H1 (cell line): ENCODE results near the gene ATP10D. TPM values are rescaled to one million over a fixed set of nuclear protein-coding genes. Genes with fewer than 3 reads are reported as not detected.

Experiments
- CTCF ChIA-PET: fragments of 300-600 bp; sonication (Branson Sonifier 250); formaldehyde crosslinking; loops from one replicate; lab custom pipeline; 2021; ENCODE audit not compliant: partially characterized antibody; lab: Charles Lee
- POLR2A ChIA-PET: fragments of 300-600 bp; sonication (Branson Sonifier 250); formaldehyde crosslinking; loops from one replicate; lab custom pipeline; 2021; ENCODE audit warnings: inconsistent platforms; ENCODE audit not compliant: partially characterized antibody; lab: Charles Lee
- DNase-seq, 2 experiments: peaks; one replicate each; pipeline versions ENCODE4 v3.0.0 to v3.0.0-alpha.2; 2010 to 2022; ENCODE audit warnings: low spot score in 2 of 2, low read depth in 1 of 2, mixed read lengths in 1 of 2
- FAIRE-seq: peaks from 2 replicates; lab custom pipeline; 2011; peaks lifted over from hg19 to GRCh38; lab: Jason Lieb, UNC
- H2AFZ ChIP-seq: 2 replicates; pipeline ENCODE4 v1.8.1; 2012; ENCODE audit warnings: low read length, inconsistent platforms
- H2AK5ac ChIP-seq: 2 replicates; pipeline ENCODE4 v1.6.1; 2013; ENCODE audit warnings: low read depth, low read length
- H2BK120ac ChIP-seq: replicated peaks from 2 replicates; pipeline ENCODE3; 2013; ENCODE audit warnings: low read depth, low read length, inconsistent platforms
- H2BK12ac ChIP-seq: 2 replicates; pipeline ENCODE4 v1.6.1; 2013; ENCODE audit warnings: low read depth, low read length
- H2BK15ac ChIP-seq: 2 replicates; pipeline ENCODE4 v1.6.1; 2013; ENCODE audit warnings: low read length
- H2BK20ac ChIP-seq: 2 replicates; pipeline ENCODE4 v1.6.1; 2013; ENCODE audit warnings: low read length
- H2BK5ac ChIP-seq: 2 replicates; pipeline ENCODE4 v1.6.1; 2013; ENCODE audit warnings: low read depth, low read length
- H3K14ac ChIP-seq: 2 replicates; pipeline ENCODE4 v1.6.1; 2013; ENCODE audit warnings: inconsistent platforms; ENCODE audit not compliant: insufficient read length
- H3K18ac ChIP-seq: 2 replicates; pipeline ENCODE4 v1.6.1; 2013; ENCODE audit warnings: low read length; ENCODE audit errors: extremely low read depth
- H3K23ac ChIP-seq: 2 replicates; pipeline ENCODE4 v1.6.1; 2013; ENCODE audit warnings: inconsistent platforms; ENCODE audit not compliant: insufficient read length
- H3K23me2 ChIP-seq: 2 replicates; pipeline ENCODE4 v1.6.1; 2013; ENCODE audit warnings: low read depth, low read length
- H3K27ac ChIP-seq: 2 replicates; pipeline ENCODE4 v1.6.1; 2011; ENCODE audit warnings: low read depth, low read length, inconsistent platforms
- H3K27me3 ChIP-seq, 4 experiments: replicated peaks in 1 of 4; 1 replicate in 1 of 4; 2 replicates in 3 of 4; pipeline versions ENCODE4 v1.6.1 to v1.8.1; 2011 to 2013; ENCODE audit warnings: low read length in 3 of 4, mild to moderate bottlenecking in 3 of 4, inconsistent platforms in 2 of 4, mixed read lengths in 2 of 4, moderate library complexity in 1 of 4; ENCODE audit not compliant: control insufficient read depth in 3 of 4, insufficient read depth in 3 of 4; ENCODE audit errors: extremely low read depth in 1 of 4
- H3K36me3 ChIP-seq, 4 experiments: 2 replicates each; pipeline versions ENCODE4 v1.6.1 to v1.8.1; 2011 to 2013; ENCODE audit warnings: mild to moderate bottlenecking in 4 of 4, low read length in 3 of 4, moderate library complexity in 2 of 4, control low read depth in 1 of 4, inconsistent platforms in 1 of 4; ENCODE audit not compliant: insufficient read depth in 4 of 4, control insufficient read depth in 2 of 4
- H3K4ac ChIP-seq: replicated peaks from 2 replicates; pipeline ENCODE3; 2013; ENCODE audit warnings: low read length, low read depth, mixed read lengths, inconsistent platforms; ENCODE audit not compliant: insufficient read length
- H3K4me1 ChIP-seq, 4 experiments: replicated peaks in 1 of 4; 1 replicate in 1 of 4; 2 replicates in 3 of 4; pipeline versions ENCODE4 v1.6.1 to v1.8.1; 2011 to 2013; ENCODE audit warnings: low read length in 3 of 4, inconsistent platforms in 2 of 4, mixed read lengths in 1 of 4; ENCODE audit not compliant: insufficient read depth in 4 of 4, control insufficient read depth in 3 of 4
- H3K4me2 ChIP-seq, 2 experiments: 2 replicates each; pipeline versions ENCODE4 v1.6.1 to v1.8.1; 2011 to 2013; ENCODE audit warnings: low read depth in 2 of 2, low read length in 2 of 2, control low read depth in 1 of 2, inconsistent platforms in 1 of 2, mild to moderate bottlenecking in 1 of 2; ENCODE audit not compliant: insufficient read depth in 1 of 2
- H3K4me3 ChIP-seq, 4 experiments: fragments of 200-600, 300-600 bp in 1 of 4; sonication (generic), shearing (Covaris generic), sonication (Bioruptor Twin) in 1 of 4; 2 replicates each; pipeline versions ENCODE4 v1.5.1 to v1.8.1; 2011 to 2016; ENCODE audit warnings: low read length in 4 of 4, low read depth in 3 of 4, control low read depth in 2 of 4, inconsistent platforms in 2 of 4, mild to moderate bottlenecking in 2 of 4, mixed read lengths in 1 of 4, moderate library complexity in 1 of 4; ENCODE audit not compliant: insufficient read depth in 2 of 4; ENCODE audit errors: extremely low read depth in 1 of 4
- H3K56ac ChIP-seq: replicated peaks from 2 replicates; pipeline ENCODE3; 2013; ENCODE audit warnings: low read depth, mild to moderate bottlenecking, mixed read lengths, low read length, inconsistent platforms; ENCODE audit not compliant: insufficient read length
- H3K79me1 ChIP-seq: 2 replicates; pipeline ENCODE4 v1.6.1; 2013; ENCODE audit warnings: low read depth, low read length, control low read depth
- H3K79me2 ChIP-seq, 2 experiments: 2 replicates each; pipeline versions ENCODE4 v1.6.1 to v1.8.1; 2012 to 2013; ENCODE audit warnings: low read length in 2 of 2, mild to moderate bottlenecking in 2 of 2, inconsistent platforms in 1 of 2; ENCODE audit not compliant: insufficient read depth in 2 of 2, control insufficient read depth in 1 of 2
- H3K9ac ChIP-seq, 4 experiments: replicated peaks in 1 of 4; 1 replicate in 1 of 4; 2 replicates in 3 of 4; pipeline versions ENCODE4 v1.6.1 to v1.8.1; 2011 to 2013; ENCODE audit warnings: low read depth in 3 of 4, low read length in 3 of 4, control low read depth in 2 of 4, mild to moderate bottlenecking in 2 of 4, moderate library complexity in 2 of 4, inconsistent platforms in 1 of 4; ENCODE audit errors: extremely low read depth in 1 of 4
- H3K9me3 ChIP-seq, 2 experiments: 2 replicates each; pipeline versions ENCODE4 v1.6.1 to v1.8.1; 2012 to 2013; ENCODE audit warnings: mild to moderate bottlenecking in 2 of 2, moderate library complexity in 2 of 2, control low read depth in 1 of 2, inconsistent platforms in 1 of 2, low read depth in 1 of 2, low read length in 1 of 2, mixed read lengths in 1 of 2; ENCODE audit not compliant: insufficient read depth in 2 of 2
- H4K20me1 ChIP-seq, 2 experiments: replicated peaks in 1 of 2; 2 replicates each; pipeline versions ENCODE3 to v1.8.1; 2011 to 2013; ENCODE audit warnings: inconsistent platforms in 2 of 2, low read length in 2 of 2, mild to moderate bottlenecking in 1 of 2; ENCODE audit not compliant: insufficient read depth in 2 of 2, control insufficient read depth in 1 of 2
- H4K5ac ChIP-seq: 2 replicates; pipeline ENCODE4 v1.6.1; 2013; ENCODE audit warnings: low read length, low read depth, mixed read lengths, inconsistent platforms; ENCODE audit not compliant: insufficient read length
- H4K8ac ChIP-seq: 2 replicates; pipeline ENCODE4 v1.8.0; 2013; ENCODE audit warnings: mild to moderate bottlenecking, moderate library complexity, low read length, inconsistent platforms; ENCODE audit not compliant: insufficient read depth; ENCODE audit errors: extremely low read depth
- H4K91ac ChIP-seq: replicated peaks from 2 replicates; pipeline ENCODE3; 2013; ENCODE audit warnings: low read length, mixed read lengths, inconsistent platforms; ENCODE audit not compliant: insufficient read length
- EGR1 ChIP-seq: IDR thresholded peaks from 2 replicates; pipeline ENCODE4 v1.6.1; 2011; ENCODE audit warnings: low read depth, low read length, borderline replicate concordance
- GABPA ChIP-seq: IDR thresholded peaks from 2 replicates; pipeline ENCODE4 v1.6.1; 2011; ENCODE audit warnings: mild to moderate bottlenecking, low read length, moderate library complexity, borderline replicate concordance; ENCODE audit not compliant: insufficient read depth
- HDAC6 ChIP-seq: IDR thresholded peaks from one replicate; pipeline ENCODE4 v1.7.1; 2012; ENCODE audit warnings: low read depth, mild to moderate bottlenecking, inconsistent platforms, low read length, moderate library complexity
- JUND ChIP-seq: IDR thresholded peaks from 2 replicates; pipeline ENCODE4 v1.6.1; 2011; ENCODE audit warnings: mild to moderate bottlenecking, improper control_type of control experiment, low read length
- KDM4A ChIP-seq: IDR thresholded peaks from one replicate; pipeline ENCODE4 v1.7.1; 2012; ENCODE audit warnings: low read depth, mild to moderate bottlenecking, moderate library complexity, low read length, inconsistent platforms; ENCODE audit not compliant: severe bottlenecking
- RAD21 ChIP-seq, 2 experiments: IDR thresholded peaks in 1 of 2; conservative IDR thresholded peaks in 1 of 2; 2 replicates each; pipeline ENCODE4 v1.6.1; 2011; ENCODE audit warnings: low read depth in 2 of 2, low read length in 2 of 2, improper control_type of control experiment in 1 of 2, inconsistent platforms in 1 of 2, mild to moderate bottlenecking in 1 of 2, moderate library complexity in 1 of 2
- RNF2 ChIP-seq: fragments of 200-900, 300-1000 bp; sonication (generic); IDR thresholded peaks from 2 replicates; pipeline ENCODE4 v1.7.1; 2016; ENCODE audit warnings: borderline replicate concordance, low read depth, mild to moderate bottlenecking, antibody characterized with exemption, low read length; ENCODE audit not compliant: poor library complexity, severe bottlenecking; ENCODE audit errors: missing control alignments
- WGBS, 2 experiments: shearing (Covaris generic) in 1 of 2; methylation state at CpG; one replicate each; pipeline versions ENCODE4 v1.1.6 to v1.1.7; 2013 to 2015; ENCODE audit warnings: low lambda C conversion rate in 2 of 2, mixed read lengths in 2 of 2, inconsistent platforms in 1 of 2, low coverage in 1 of 2, missing lambda C conversion rate in 1 of 2; ENCODE audit not compliant: insufficient replicate concordance in 2 of 2, insufficient coverage in 1 of 2, insufficient read length in 1 of 2; ENCODE audit errors: extremely low coverage in 1 of 2, missing lambda C conversion rate in 1 of 2; 5-methylcytosine and 5-hydroxymethylcytosine counted together
- polyA plus RNA-seq, 7 experiments: library from polyadenylated mRNA; depleted of rRNA in 3 of 7; stranded (reverse) in 5 of 7; unstranded in 2 of 7; fragments of >200 nt in 5 of 7; fragments of 200-250 nt in 2 of 7; gene quantifications; 1 replicate in 5 of 7; 2 replicates in 1 of 7; 4 replicates in 1 of 7; pipeline versions ENCODE4 v1.2.1 to v1.2.3, GENCODE V29; 2011 to 2013; ENCODE audit warnings: missing spikeins in 2 of 7, mixed read lengths in 2 of 7
- total RNA-seq: library from RNA; stranded (reverse); fragmentation: NEBNext Ultra II Directional; extraction: Animal tissue kit (Norgen Biotek cat#: 25700); gene quantifications from 2 replicates; pipeline ENCODE4 v1.2.1, GENCODE V29; 2021

Gene ATP10D
- total and polyA plus RNA-seq, 2 of the 8 experiments (the other 6 are each of a cell fraction or from before 2014, with no cell fraction given): 2.9 to 5.9 TPM

GRCh38 chr4:47579235-47579634 is 94.2 kb downstream of the ATP10D start:
- H3K14ac ChIP-seq: no peak overlapping the region
- no peak overlapping the region for H2BK20ac ChIP-seq
- H3K27ac ChIP-seq: no peak overlapping the region
- no peak for TF ChIP-seq JUND
- no peak for TF ChIP-seq HDAC6
- TF ChIP-seq KDM4A: no peak
- no peak for TF ChIP-seq GABPA
- TF ChIP-seq RAD21 (IDR thresholded peaks at IDR 0.05 in 1 of 2, conservative IDR thresholded peaks at IDR 0.05 in 1 of 2; ENCODE audit: low read depth in 2 of 2, low read length in 2 of 2): no peak
- no peak for TF ChIP-seq EGR1
- TF ChIP-seq RNF2: no peak
- H3K56ac ChIP-seq: no peak overlapping the region
- no peak overlapping the region for H3K18ac ChIP-seq
- H2AK5ac ChIP-seq: no peak overlapping the region
- FAIRE-seq: no peak
- no peak overlapping the region for H3K4me3 ChIP-seq
- H4K8ac ChIP-seq: no peak overlapping the region
- no peak overlapping the region for H3K9ac ChIP-seq
- H3K36me3 ChIP-seq: no peaks in the 10 kb centered on the region
- no peaks in the 10 kb centered on the region for H3K79me2 ChIP-seq
- no peak overlapping the region for H2BK120ac ChIP-seq
- WGBS, 2 experiments: 92% methylated on average over 3 of the region's 3 CpGs; no CpG with 5 or more reads in 1 of the 2 experiments
- H3K4ac ChIP-seq: no peak overlapping the region
- ChIA-PET POLR2A (no interaction called here), CTCF (no interaction called here)
- H3K4me1 ChIP-seq: no peaks in the 10 kb centered on the region
- DNase-seq: no peak
- no peaks in the 10 kb centered on the region for H3K23me2 ChIP-seq
- no peaks in the 10 kb centered on the region for H3K9me3 ChIP-seq
- no peak overlapping the region for H3K4me2 ChIP-seq
- no peaks in the 10 kb centered on the region for H3K27me3 ChIP-seq
- H3K79me1 ChIP-seq: no peaks in the 10 kb centered on the region
- H4K91ac ChIP-seq: no peak overlapping the region
- H3K23ac ChIP-seq: no peak overlapping the region
- H4K20me1 ChIP-seq: no peaks in the 10 kb centered on the region
- H2AFZ ChIP-seq: no peak overlapping the region
- no peak overlapping the region for H2BK12ac ChIP-seq
- no peak overlapping the region for H2BK5ac ChIP-seq
- H2BK15ac ChIP-seq: no peak overlapping the region
- H4K5ac ChIP-seq: no peak overlapping the region
